Ishikawa (cell line): Measurements from ENCODE around the gene CCNT1.

Experiments used
- CEBPB ChIP-seq: IDR thresholded peaks from 2 replicates; pipeline ENCODE4 v1.6.1; 2012
- CREB1 ChIP-seq: IDR thresholded peaks from 2 replicates; pipeline ENCODE4 v1.6.1; 2012; ENCODE audit warnings: low read depth
- EGR1 ChIP-seq: IDR thresholded peaks from 2 replicates; pipeline ENCODE4 v1.6.1; 2012
- EP300 ChIP-seq: IDR thresholded peaks from 2 replicates; pipeline ENCODE4 v1.6.1; 2012; ENCODE audit warnings: borderline replicate concordance
- FOXM1 ChIP-seq: IDR thresholded peaks from 2 replicates; pipeline ENCODE4 v1.6.1; 2012; ENCODE audit warnings: low read depth, borderline replicate concordance
- NFIC ChIP-seq: IDR thresholded peaks from 2 replicates; pipeline ENCODE4 v1.6.1; 2012
- RAD21 ChIP-seq: IDR thresholded peaks from 2 replicates; pipeline ENCODE4 v1.6.1; 2012; ENCODE audit warnings: low read depth
- REST ChIP-seq: IDR thresholded peaks from 2 replicates; pipeline ENCODE4 v1.6.1; 2012; ENCODE audit warnings: low read depth, mild to moderate bottlenecking
- TAF1 ChIP-seq: IDR thresholded peaks from 2 replicates; pipeline ENCODE4 v1.6.1; 2012; ENCODE audit warnings: low read depth, mild to moderate bottlenecking
- TCF12 ChIP-seq: IDR thresholded peaks from 2 replicates; pipeline ENCODE4 v1.6.1; 2012; ENCODE audit warnings: low read depth
- TEAD4 ChIP-seq: IDR thresholded peaks from 2 replicates; pipeline ENCODE4 v1.6.1; 2012
- USF1 ChIP-seq: IDR thresholded peaks from 2 replicates; pipeline ENCODE4 v1.6.1; 2012
- YY1 ChIP-seq: IDR thresholded peaks from 2 replicates; pipeline ENCODE4 v1.6.1; 2012; ENCODE audit warnings: low read depth
- ZBTB7A ChIP-seq: IDR thresholded peaks from 2 replicates; pipeline ENCODE4 v1.6.1; 2012; ENCODE audit warnings: low read depth
- TF ChIP-seq, protein P1 (sequence below): IDR thresholded peaks from 2 replicates; pipeline ENCODE4 v1.6.1; 2012

Gene CCNT1

DNA sequence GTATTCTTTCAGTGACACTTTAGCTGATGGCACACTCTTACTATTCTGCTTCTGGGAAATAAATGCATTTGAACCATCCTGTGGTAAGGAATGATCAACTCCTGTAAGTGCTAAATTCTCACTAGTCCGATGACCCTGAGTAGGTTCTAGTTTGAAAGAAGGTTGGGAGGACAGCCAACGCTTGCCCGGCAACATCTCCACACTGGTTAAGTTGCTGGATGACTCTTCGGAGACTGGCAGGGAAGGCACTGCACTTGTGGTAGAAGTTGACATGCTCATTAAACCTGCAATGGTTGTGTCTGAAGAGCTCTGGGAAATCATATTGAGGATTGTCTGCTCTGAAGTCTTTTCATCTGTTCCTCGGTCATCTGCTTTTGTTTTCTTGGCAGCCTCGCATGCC lies 22.5 kb downstream of the CCNT1 start:
- TF ChIP-seq TAF1 (no peak), EP300 (no peak), CEBPB (no peak), TEAD4 (no peak), FOXM1 (no peak), RAD21 (no peak), REST (no peak), NFIC (no peak), YY1 (no peak), ZBTB7A (no peak), EGR1 (no peak), TCF12 (no peak), USF1 (no peak), CREB1 (no peak)
- TF ChIP-seq, protein P1, sequence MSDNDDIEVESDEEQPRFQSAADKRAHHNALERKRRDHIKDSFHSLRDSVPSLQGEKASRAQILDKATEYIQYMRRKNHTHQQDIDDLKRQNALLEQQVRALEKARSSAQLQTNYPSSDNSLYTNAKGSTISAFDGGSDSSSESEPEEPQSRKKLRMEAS, result no peak

DNA sequence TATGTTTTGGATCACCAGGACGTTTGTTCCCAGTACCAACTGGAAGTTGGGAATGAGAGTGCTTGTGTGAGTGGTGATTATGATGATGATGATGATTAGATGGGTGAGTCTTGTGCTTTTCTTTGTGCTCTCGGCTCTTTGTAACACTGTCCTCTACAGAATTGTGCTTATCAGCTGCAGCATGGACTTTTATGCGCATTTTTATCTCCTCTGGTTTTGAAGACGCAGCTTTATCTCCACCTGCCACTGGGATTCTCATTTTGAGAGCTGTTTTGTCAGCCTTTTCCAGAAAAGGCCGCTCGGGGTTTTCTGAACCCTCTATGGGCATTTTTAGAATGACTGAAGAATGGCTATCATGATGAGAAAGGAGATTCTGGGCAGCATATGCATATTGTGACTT lies 22.9 kb downstream of the CCNT1 start:
- TF ChIP-seq NFIC (no peak), TEAD4 (no peak), FOXM1 (no peak), CEBPB (no peak), RAD21 (no peak), YY1 (no peak)

DNA sequence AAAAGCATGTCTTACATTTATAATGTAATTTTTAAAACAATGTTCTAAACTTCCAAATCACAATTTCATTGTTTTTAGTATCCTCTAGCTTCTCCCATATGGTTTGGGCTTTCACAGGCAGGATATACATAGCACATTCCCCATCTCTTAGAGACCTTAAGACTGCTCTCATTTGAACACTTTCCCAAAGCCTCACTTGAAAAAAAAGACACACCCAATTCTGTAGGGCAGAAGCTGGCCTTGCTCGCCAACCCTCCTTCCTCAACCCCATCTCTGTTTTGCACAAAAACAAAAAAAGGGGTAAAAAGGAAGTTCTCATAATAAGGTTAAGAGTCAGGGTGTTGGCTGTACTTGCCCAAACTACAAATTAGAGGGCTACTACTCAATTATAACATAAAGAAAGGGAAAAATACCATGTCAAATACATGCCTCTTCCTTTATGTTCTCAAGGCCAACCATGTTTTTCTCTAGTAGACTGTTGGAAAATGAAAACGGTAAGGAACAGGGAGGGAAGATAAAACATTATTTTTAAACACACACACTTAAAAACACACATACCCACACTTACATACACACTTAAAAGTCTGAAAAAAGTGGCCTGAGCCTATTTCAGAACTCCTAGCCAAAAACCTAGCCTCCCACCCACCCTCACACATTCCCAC lies 24.6 kb downstream of the CCNT1 start:
- TF ChIP-seq CEBPB (no peak), EP300 (no peak)

GRCh38 chr12:48690990-48691389 lies 25.5 kb downstream of the CCNT1 start:
- TF ChIP-seq NFIC (no peak), EP300 (no peak), YY1 (no peak), TAF1 (no peak), ZBTB7A (no peak), CEBPB (no peak), TEAD4 (no peak), TCF12 (no peak), EGR1 (no peak), USF1 (no peak)
- TF ChIP-seq, protein P1, result no peak

- no peak for TF ChIP-seq YY1
- no peak for TF ChIP-seq TAF1
- no peak for TF ChIP-seq ZBTB7A
- no peak for TF ChIP-seq FOXM1
- no peak for TF ChIP-seq CREB1
Observed at GRCh38 chr12:48690436-48690835, 26.1 kb downstream of the CCNT1 start.

DNA sequence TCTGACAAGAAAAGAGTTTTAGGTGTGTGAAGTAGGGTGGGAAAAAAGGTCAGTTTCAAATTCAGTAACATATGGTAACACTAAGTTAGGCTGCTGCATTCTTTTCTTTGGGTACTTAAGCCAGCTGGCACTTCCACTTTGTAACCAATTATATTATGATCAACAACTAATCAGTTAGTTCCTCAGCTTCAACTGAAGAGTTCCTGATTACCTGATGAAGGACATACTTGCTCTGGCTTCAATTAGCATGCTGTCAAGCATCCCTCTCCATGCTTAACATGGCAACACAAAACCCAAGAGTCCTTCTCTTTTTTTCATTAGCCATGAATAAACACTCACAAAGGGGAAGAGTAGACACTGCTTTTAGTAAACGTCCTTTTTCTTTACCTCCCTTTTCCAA lies 27.7 kb downstream of the CCNT1 start:
- no peak for TF ChIP-seq FOXM1
- no peak for TF ChIP-seq CEBPB
- no peak for TF ChIP-seq REST
- no peak for TF ChIP-seq NFIC
- no peak for TF ChIP-seq YY1
- TF ChIP-seq TAF1, result no peak
- no peak for TF ChIP-seq TEAD4
- no peak for TF ChIP-seq USF1
- TF ChIP-seq RAD21, result no peak
- TF ChIP-seq, protein P1, result no peak
- no peak for TF ChIP-seq EP300
- TF ChIP-seq EGR1, result no peak
- TF ChIP-seq ZBTB7A, result no peak
- no peak for TF ChIP-seq CREB1
- no peak for TF ChIP-seq TCF12
